GM19351 (cell line): Measurements from ENCODE around the gene TTLL11.

Experiments
- ATAC-seq: cut with Tn5 transposase; IDR thresholded peaks from one replicate; pipeline ENCODE4 v1.9.1; 2021; ENCODE audit warnings: mild to moderate bottlenecking, moderate library complexity; ENCODE audit not compliant: unreplicated experiment

The TTLL11 gene

GRCh38 chr9:121979736-121980135 is 113.4 kb downstream of the TTLL11 start:
- no peak for ATAC-seq

GRCh38 chr9:121976751-121977150 is 116.4 kb downstream of the TTLL11 start:
- ATAC-seq: no peak

- ATAC-seq: no peak
Measured at GRCh38 chr9:121975801-121976277, 117.3 kb downstream of the TTLL11 start.

- no peak for ATAC-seq
Measured at GRCh38 chr9:121974421-121974820, 118.7 kb downstream of the TTLL11 start.

- ATAC-seq: peak; percentile 69
Measured at GRCh38 chr9:121972501-121972981, 120.6 kb downstream of the TTLL11 start.

- no peak for ATAC-seq
Measured at GRCh38 chr9:121968056-121968455, 125.1 kb downstream of the TTLL11 start.

- no peak for ATAC-seq
Measured at GRCh38 chr9:121966706-121967105, 126.4 kb downstream of the TTLL11 start.

GRCh38 chr9:121963528-121963995 is 129.5 kb downstream of the TTLL11 start:
- no peak for ATAC-seq

- ATAC-seq: no peak
Measured at GRCh38 chr9:121962421-121962820, 130.7 kb downstream of the TTLL11 start.

- ATAC-seq: no peak
Measured at GRCh38 chr9:121960665-121961064, 132.4 kb downstream of the TTLL11 start.

- ATAC-seq: no peak
Measured at GRCh38 chr9:121958530-121958929, 134.6 kb downstream of the TTLL11 start.

GRCh38 chr9:121956808-121957207 is 136.3 kb downstream of the TTLL11 start:
- no peak for ATAC-seq

GRCh38 chr9:121955649-121956048 is 137.5 kb downstream of the TTLL11 start:
- ATAC-seq: no peak

GRCh38 chr9:121954477-121955140 is 138.5 kb downstream of the TTLL11 start:
- no peak for ATAC-seq

- ATAC-seq: no peak
Measured at GRCh38 chr9:121952611-121953010, 140.5 kb downstream of the TTLL11 start.

GRCh38 chr9:121950866-121951265 is 142.2 kb downstream of the TTLL11 start:
- no peak for ATAC-seq

- no peak for ATAC-seq
Measured at GRCh38 chr9:121950441-121950840, 142.7 kb downstream of the TTLL11 start.

GRCh38 chr9:121949766-121950165 is 143.3 kb downstream of the TTLL11 start:
- no peak for ATAC-seq

GRCh38 chr9:121949364-121949763 is 143.7 kb downstream of the TTLL11 start:
- ATAC-seq: no peak

GRCh38 chr9:121947775-121948174 is 145.3 kb downstream of the TTLL11 start:
- ATAC-seq: no peak

GRCh38 chr9:121946465-121946864 is 146.6 kb downstream of the TTLL11 start:
- no peak for ATAC-seq

- ATAC-seq: no peak
Measured at GRCh38 chr9:121945849-121946248, 147.3 kb downstream of the TTLL11 start.

- ATAC-seq: no peak
Measured at GRCh38 chr9:121945281-121945680, 147.8 kb downstream of the TTLL11 start.
